PC-3 (cell line): ENCODE results near the gene HADHB. TPM values are rescaled to one million over a fixed set of nuclear protein-coding genes. Genes with fewer than 3 reads are reported as not detected.

Experiments
- ATAC-seq: fragments of 200-7000 bp; cut with Tn5 transposase; 2 replicates; pipeline ENCODE4 v1.9.1; 2020; ENCODE audit warnings: mild to moderate bottlenecking, moderate library complexity
- BruUV-seq: library from RNA; stranded (reverse); fragments of 400-500 nt; replicated peaks from 2 replicates; lab custom pipeline; 2021; lab: Mats Ljungman, UMichigan
- CTCF ChIA-PET: fragments of 300-600 bp; sonication (Branson Sonifier 250); formaldehyde crosslinking; loops from one replicate; lab custom pipeline; 2022; ENCODE audit warnings: antibody characterized with exemption; lab: Charles Lee
- POLR2A ChIA-PET: fragments of 300-600 bp; sonication (Branson Sonifier 250); formaldehyde crosslinking; loops from one replicate; lab custom pipeline; 2022; ENCODE audit warnings: antibody characterized with exemption; ENCODE audit not compliant: unreplicated experiment; lab: Charles Lee
- DNase-seq: peaks from one replicate; pipeline ENCODE4 v3.0.0-alpha.2; 2015
- H2AFZ ChIP-seq: fragments of 300-600 bp; sonication (generic); 2 replicates; pipeline ENCODE4 v1.6.0; 2016; ENCODE audit warnings: antibody characterized with exemption, low read length
- H3F3A ChIP-seq: fragments of 300-600 bp; sonication (generic); one replicate; pipeline ENCODE4 v1.6.0; 2017; ENCODE audit warnings: antibody characterized with exemption, low read length, control low read depth, mild to moderate bottlenecking; ENCODE audit not compliant: unreplicated experiment
- H3K27ac ChIP-seq: fragments of 300-600 bp; sonication (generic); 2 replicates; pipeline ENCODE4 v1.5.1; 2016; ENCODE audit warnings: mild to moderate bottlenecking, low read length
- H3K27me3 ChIP-seq: fragments of 300-600 bp; sonication (generic); 2 replicates; pipeline ENCODE4 v1.6.1; 2016; ENCODE audit warnings: low read length, mixed read lengths
- H3K36me3 ChIP-seq: fragments of 300-600 bp; sonication (generic); 2 replicates; pipeline ENCODE4 v1.6.1; 2016; ENCODE audit warnings: low read depth, mixed run types, low read length, mixed read lengths
- H3K4me1 ChIP-seq: fragments of 300-600 bp; sonication (generic); 2 replicates; pipeline ENCODE4 v1.5.1; 2016; ENCODE audit warnings: low read length; ENCODE audit not compliant: insufficient read depth
- H3K4me2 ChIP-seq: fragments of 300-600 bp; sonication (generic); 2 replicates; pipeline ENCODE4 v1.6.0; 2016; ENCODE audit warnings: low read length
- H3K4me3 ChIP-seq: fragments of 300-600 bp; sonication (generic); 2 replicates; pipeline ENCODE4 v1.5.1; 2016; ENCODE audit warnings: mild to moderate bottlenecking, low read length, mixed read lengths
- H3K79me2 ChIP-seq: fragments of 300-600 bp; sonication (generic); 2 replicates; pipeline ENCODE4 v1.6.1; 2017; ENCODE audit warnings: low read length, mixed read lengths
- H3K9ac ChIP-seq: fragments of 300-600 bp; sonication (generic); 2 replicates; pipeline ENCODE4 v1.6.0; 2016; ENCODE audit warnings: mild to moderate bottlenecking, low read length
- H3K9me2 ChIP-seq: fragments of 300-600 bp; sonication (generic); replicated peaks from 2 replicates; pipeline ENCODE4 v1.6.1; 2016; ENCODE audit warnings: mixed run types, low read length, mixed read lengths
- H3K9me3 ChIP-seq: fragments of 300-600 bp; sonication (generic); 2 replicates; pipeline ENCODE4 v1.6.1; 2016; ENCODE audit warnings: low read length, mixed read lengths
- H4K20me1 ChIP-seq: fragments of 300-600 bp; sonication (generic); 2 replicates; pipeline ENCODE4 v1.6.1; 2016; ENCODE audit warnings: low read length, mixed read lengths
- EZH2 ChIP-seq: fragments of 300-600 bp; sonication (generic); IDR thresholded peaks from one replicate; pipeline ENCODE4 v1.6.1; 2017; ENCODE audit warnings: antibody characterized with exemption, mild to moderate bottlenecking, low read length; ENCODE audit not compliant: unreplicated experiment
- EZH2phosphoT487 ChIP-seq: fragments of 300-600 bp; sonication (generic); IDR thresholded peaks from 2 replicates; pipeline ENCODE4 v1.6.1; 2018; ENCODE audit warnings: mild to moderate bottlenecking, antibody characterized with exemption, low read length, borderline replicate concordance
- intact Hi-C: fragments of 100-400 bp; cut with micrococcal nuclease; formaldehyde crosslinking; loops from 2 replicates; pipeline ENCODE4 v1.9.0; 2023
- total RNA-seq: library from RNA; depleted of rRNA; stranded (reverse); fragments of >200 nt; gene quantifications from 2 replicates; pipeline ENCODE4 v1.2.3, GENCODE V29; 2014
- TF ChIP-seq, protein P1 (sequence below): fragments of 300-600 bp; sonication (generic); conservative IDR thresholded peaks from 2 replicates; pipeline ENCODE4 v1.5.1; 2017; ENCODE audit warnings: antibody characterized with exemption, low read depth, mild to moderate bottlenecking, low read length

Gene HADHB
- total RNA-seq, 1 experiment from 2014 or later = 72.3 TPM

DNA sequence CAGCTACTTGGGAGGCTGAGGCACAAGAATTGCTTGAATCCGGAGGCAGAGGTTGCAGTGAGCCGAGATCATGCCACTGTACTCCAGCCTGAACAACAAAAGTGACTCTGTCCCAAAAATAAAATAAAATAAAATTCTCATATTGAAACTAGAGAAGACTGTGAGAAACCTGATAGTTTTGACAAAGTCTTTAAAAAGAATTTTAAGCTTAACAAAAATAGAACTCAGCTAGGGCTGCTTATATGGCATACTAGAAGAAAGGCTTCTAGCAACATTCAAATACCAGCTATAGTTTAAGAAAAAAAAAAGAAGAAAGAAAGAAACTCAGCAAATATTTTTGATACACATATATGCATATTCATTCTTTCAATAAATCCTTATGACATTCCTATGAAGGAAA lies 13.9 kb upstream of the HADHB start:
- Histone ChIP-seq H3K4me2 (no peak overlapping the region), H3K4me3 (no peak overlapping the region), H3K9me2 (no peaks in the 10 kb centered on the region), H3K9me3 (no peaks in the 10 kb centered on the region), H2AFZ (no peak overlapping the region), H3K9ac (no peak overlapping the region), H3K79me2 (no peaks in the 10 kb centered on the region), H3K36me3 (peaks cover 67% of the 10 kb centered on the region), H3K27me3 (no peaks in the 10 kb centered on the region), H3K4me1 (no peaks in the 10 kb centered on the region), H4K20me1 (no peaks in the 10 kb centered on the region), H3F3A (no peaks in the 10 kb centered on the region), H3K27ac (no peak overlapping the region)
- BruUV-seq = no TSS peak
- DNase-seq (no peak), ATAC-seq (no peak)
- ChIA-PET CTCF (no interaction called here), POLR2A (no interaction called here)
- intact Hi-C loops = no loop called here
- TF ChIP-seq, protein P1, sequence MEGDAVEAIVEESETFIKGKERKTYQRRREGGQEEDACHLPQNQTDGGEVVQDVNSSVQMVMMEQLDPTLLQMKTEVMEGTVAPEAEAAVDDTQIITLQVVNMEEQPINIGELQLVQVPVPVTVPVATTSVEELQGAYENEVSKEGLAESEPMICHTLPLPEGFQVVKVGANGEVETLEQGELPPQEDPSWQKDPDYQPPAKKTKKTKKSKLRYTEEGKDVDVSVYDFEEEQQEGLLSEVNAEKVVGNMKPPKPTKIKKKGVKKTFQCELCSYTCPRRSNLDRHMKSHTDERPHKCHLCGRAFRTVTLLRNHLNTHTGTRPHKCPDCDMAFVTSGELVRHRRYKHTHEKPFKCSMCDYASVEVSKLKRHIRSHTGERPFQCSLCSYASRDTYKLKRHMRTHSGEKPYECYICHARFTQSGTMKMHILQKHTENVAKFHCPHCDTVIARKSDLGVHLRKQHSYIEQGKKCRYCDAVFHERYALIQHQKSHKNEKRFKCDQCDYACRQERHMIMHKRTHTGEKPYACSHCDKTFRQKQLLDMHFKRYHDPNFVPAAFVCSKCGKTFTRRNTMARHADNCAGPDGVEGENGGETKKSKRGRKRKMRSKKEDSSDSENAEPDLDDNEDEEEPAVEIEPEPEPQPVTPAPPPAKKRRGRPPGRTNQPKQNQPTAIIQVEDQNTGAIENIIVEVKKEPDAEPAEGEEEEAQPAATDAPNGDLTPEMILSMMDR = no peak
- TF ChIP-seq EZH2phosphoT487 (no peak), EZH2 (no peak)

DNA sequence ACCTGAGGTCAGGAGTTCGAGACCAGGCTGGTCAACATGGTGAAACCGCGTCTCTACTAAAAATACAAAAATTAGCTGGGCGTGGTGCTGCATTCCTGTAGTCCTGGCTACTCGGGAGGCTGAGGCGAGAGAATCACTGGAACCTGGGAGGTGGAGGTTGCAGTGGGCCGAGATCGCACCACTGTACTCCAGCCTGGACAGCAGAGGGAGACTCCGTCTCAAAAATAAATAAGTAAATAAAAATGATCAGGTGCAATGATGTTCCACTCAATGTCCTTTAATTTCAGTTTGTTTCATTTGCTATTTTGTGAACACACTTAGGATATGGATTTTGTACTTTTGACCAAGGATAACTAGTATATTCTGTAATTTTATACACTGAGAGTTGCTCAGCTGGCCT lies 9.7 kb upstream of the HADHB start:
- H2AFZ ChIP-seq = no peak overlapping the region
- no peaks in the 10 kb centered on the region for H3K27me3 ChIP-seq
- H3K4me3 ChIP-seq = no peak overlapping the region
- POLR2A ChIA-PET = no interaction called here
- no peak overlapping the region for H3K9ac ChIP-seq
- CTCF ChIA-PET = interaction anchor here (0.6 kb wide), 1 partner anchor 86 kb away, joined by 3 read pairs; no protein-coding TSS in a partner anchor
- intact Hi-C loops = loop anchor here (1.0 kb wide), 1 partner anchor 95 kb away; no protein-coding TSS in a partner anchor
- no peak overlapping the region for H3K4me2 ChIP-seq
- DNase-seq = peak; percentile 14
- no peak for ATAC-seq
- peaks cover 53% of the 10 kb centered on the region for H3K36me3 ChIP-seq
- 0 out of 2 replicates have a peak, but pooled peaks cover 3% of the 10 kb centered on the region for H4K20me1 ChIP-seq
- TF ChIP-seq, protein P1 = peak; percentile 46
- TF ChIP-seq EZH2phosphoT487 (no peak), EZH2 (no peak)
- H3K9me2 ChIP-seq = no peaks in the 10 kb centered on the region
- H3K27ac ChIP-seq = no peak overlapping the region
- no peaks in the 10 kb centered on the region for H3K9me3 ChIP-seq
- no TSS peak for BruUV-seq
- H3F3A ChIP-seq = no peaks in the 10 kb centered on the region
- H3K4me1 ChIP-seq = no peaks in the 10 kb centered on the region
- H3K79me2 ChIP-seq = peaks cover 15% of the 10 kb centered on the region

DNA sequence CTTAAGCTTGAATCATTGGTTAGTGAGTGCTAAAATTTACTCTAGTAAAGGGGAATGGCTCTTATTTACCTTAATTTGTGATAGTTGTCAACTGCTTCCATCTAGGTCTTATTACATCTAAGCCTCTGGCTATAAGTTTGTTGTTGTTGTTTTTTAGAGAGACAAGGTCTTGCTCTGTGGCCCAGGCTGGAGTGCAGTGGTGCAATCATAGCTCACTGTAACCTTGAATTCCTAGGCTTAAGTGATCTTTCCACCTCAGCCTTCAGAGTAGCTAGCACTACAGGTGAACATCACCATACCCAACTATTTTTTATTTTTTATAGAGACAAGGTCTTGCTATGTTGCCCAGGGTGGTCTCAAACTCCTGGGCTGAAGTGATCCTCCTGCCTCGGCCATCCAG lies 6.9 kb upstream of the HADHB start:
- Histone ChIP-seq H3K79me2 (peaks cover 43% of the 10 kb centered on the region), H3K9ac (no peak overlapping the region), H4K20me1 (peaks cover 14% of the 10 kb centered on the region; the same call in 1 of the 2 replicates), H3K36me3 (peaks cover 37% of the 10 kb centered on the region), H3K9me3 (no peaks in the 10 kb centered on the region), H3K4me2 (no peak overlapping the region), H2AFZ (no peak overlapping the region), H3K27me3 (no peaks in the 10 kb centered on the region), H3F3A (no peaks in the 10 kb centered on the region), H3K9me2 (no peaks in the 10 kb centered on the region), H3K4me3 (no peak overlapping the region), H3K27ac (no peak overlapping the region), H3K4me1 (peaks cover 16% of the 10 kb centered on the region)
- ATAC-seq (no peak), DNase-seq (no peak)
- CTCF ChIA-PET = no interaction called here
- no TSS peak for BruUV-seq
- POLR2A ChIA-PET = no interaction called here
- TF ChIP-seq, protein P1 = no peak
- no peak for TF ChIP-seq EZH2
- no peak for TF ChIP-seq EZH2phosphoT487
- intact Hi-C loops = no loop called here
